Natural killer cell treated with Interleukin-12 subunit alpha and Interleukin-12 subunit beta and Interleukin-15 and Interleukin-18, amount 100 ng/mL, for 72 hours (primary cell): ENCODE measurements around the gene MIER3. TPM values are rescaled to one million over a fixed set of nuclear protein-coding genes. Genes with fewer than 3 reads are reported as not detected.
A peak's percentile ranks its signal among the peaks of the same experiment; 100 is the strongest.

Experiments used
- ATAC-seq, 2 donors: fragments of 150-1000 bp; cut with Tn5 transposase in 1 of 2; sonication (Bioruptor Pico), chemical (Tn5 transposase) in 1 of 2; 2 replicates each; pipeline ENCODE4 v1.10.0; 2021
- DNase-seq: peaks from one replicate; pipeline ENCODE4 v3.0.0; 2022; ENCODE audit warnings: low spot score
- H3K27ac Mint-ChIP-seq, 2 donors: 1 replicate in 1 of 2; 2 replicates in 1 of 2; pipeline ENCODE4 v1.8.0; 2022; ENCODE audit warnings: mixed read lengths in 2 of 2, mild to moderate bottlenecking in 1 of 2, moderate library complexity in 1 of 2
- H3K27me3 Mint-ChIP-seq, 2 donors: 1 replicate in 1 of 2; 2 replicates in 1 of 2; pipeline ENCODE4 v1.8.0; 2022; ENCODE audit warnings: mixed read lengths in 2 of 2
- H3K36me3 Mint-ChIP-seq: one replicate; pipeline ENCODE4 v1.8.0; 2022; ENCODE audit warnings: mixed read lengths
- H3K4me1 Mint-ChIP-seq, 2 donors: 1 replicate in 1 of 2; 2 replicates in 1 of 2; pipeline ENCODE4 v1.8.0; 2022; ENCODE audit warnings: low read depth in 2 of 2, mixed read lengths in 2 of 2, mild to moderate bottlenecking in 1 of 2
- H3K4me3 Mint-ChIP-seq: one replicate; pipeline ENCODE4 v1.8.0; 2022; ENCODE audit warnings: mixed read lengths
- H3K9me3 Mint-ChIP-seq: 2 replicates; pipeline ENCODE4 v1.8.0; 2022; ENCODE audit warnings: mixed read lengths
- total RNA-seq, 2 donors: library from RNA; stranded (reverse); gene quantifications; one replicate each; pipeline ENCODE4 v1.2.3, GENCODE V29; 2022

MIER3 gene, protein sequence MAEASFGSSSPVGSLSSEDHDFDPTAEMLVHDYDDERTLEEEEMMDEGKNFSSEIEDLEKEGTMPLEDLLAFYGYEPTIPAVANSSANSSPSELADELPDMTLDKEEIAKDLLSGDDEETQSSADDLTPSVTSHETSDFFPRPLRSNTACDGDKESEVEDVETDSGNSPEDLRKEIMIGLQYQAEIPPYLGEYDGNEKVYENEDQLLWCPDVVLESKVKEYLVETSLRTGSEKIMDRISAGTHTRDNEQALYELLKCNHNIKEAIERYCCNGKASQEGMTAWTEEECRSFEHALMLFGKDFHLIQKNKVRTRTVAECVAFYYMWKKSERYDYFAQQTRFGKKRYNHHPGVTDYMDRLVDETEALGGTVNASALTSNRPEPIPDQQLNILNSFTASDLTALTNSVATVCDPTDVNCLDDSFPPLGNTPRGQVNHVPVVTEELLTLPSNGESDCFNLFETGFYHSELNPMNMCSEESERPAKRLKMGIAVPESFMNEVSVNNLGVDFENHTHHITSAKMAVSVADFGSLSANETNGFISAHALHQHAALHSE
- 10 to 100 TPM; 21.0 to 28.7 TPM for total RNA-seq

- no peaks in the 10 kb centered on the region for H3K9me3 Mint-ChIP-seq
- peak; percentile 85 for DNase-seq
- H3K4me3 Mint-ChIP-seq = peak within 1 kb of the TSS; percentile 89
- H3K27me3 Mint-ChIP-seq = peaks cover 18 to 36% of the 10 kb centered on the region in 2 donors
- H3K4me1 Mint-ChIP-seq = peaks cover 18 to 26% of the 10 kb centered on the region in 2 donors
- peak within 1 kb of the TSS; percentile 61 to 82 for H3K27ac Mint-ChIP-seq
- peaks cover 4% of the 10 kb centered on the region for H3K36me3 Mint-ChIP-seq
- ATAC-seq = peak; percentile 99
Measured at GRCh38 chr5:56951946-56952691, at the start of gene MIER3. Gene MIER3 (minus strand): TSS chr5:56952123. CDS start chr5:56952102, 21 bp downstream.

DNA sequence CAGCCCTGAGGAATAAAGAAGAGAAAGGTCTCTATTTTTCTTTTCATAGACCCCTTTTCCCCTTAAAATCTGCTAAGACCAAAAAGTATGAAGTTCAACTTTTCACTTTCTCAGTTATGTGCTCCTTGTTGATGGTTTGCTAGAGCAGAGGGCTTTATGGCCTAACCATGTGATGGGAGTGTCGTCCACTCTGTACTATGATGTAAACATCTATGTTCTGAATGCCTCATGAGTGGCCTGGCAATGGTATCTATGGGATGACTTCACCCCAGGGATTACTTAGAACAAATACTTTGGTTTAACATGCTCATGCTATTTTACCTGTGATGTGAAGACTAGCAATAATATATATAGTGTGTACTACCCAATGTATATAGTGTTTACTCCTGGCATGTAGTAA lies 43.7 kb upstream of the MIER3 start:
- ATAC-seq (no peak), DNase-seq (no peak)
- Mint-ChIP-seq H3K4me1 (no peaks in the 10 kb centered on the region), H3K27me3 (peaks cover 21 to 36% of the 10 kb centered on the region in 2 donors), H3K27ac (no peak overlapping the region), H3K36me3 (no peaks in the 10 kb centered on the region), H3K9me3 (no peaks in the 10 kb centered on the region), H3K4me3 (no peak overlapping the region)

- DNase-seq (no peak), ATAC-seq (no peak)
- Mint-ChIP-seq H3K4me1 (no peaks in the 10 kb centered on the region), H3K36me3 (no peaks in the 10 kb centered on the region), H3K27ac (no peak overlapping the region), H3K4me3 (no peak overlapping the region), H3K27me3 (peaks cover 13 to 19% of the 10 kb centered on the region in 2 donors), H3K9me3 (no peaks in the 10 kb centered on the region)
Measured at GRCh38 chr5:56993241-56993640, 41.3 kb upstream of the MIER3 start.

DNA sequence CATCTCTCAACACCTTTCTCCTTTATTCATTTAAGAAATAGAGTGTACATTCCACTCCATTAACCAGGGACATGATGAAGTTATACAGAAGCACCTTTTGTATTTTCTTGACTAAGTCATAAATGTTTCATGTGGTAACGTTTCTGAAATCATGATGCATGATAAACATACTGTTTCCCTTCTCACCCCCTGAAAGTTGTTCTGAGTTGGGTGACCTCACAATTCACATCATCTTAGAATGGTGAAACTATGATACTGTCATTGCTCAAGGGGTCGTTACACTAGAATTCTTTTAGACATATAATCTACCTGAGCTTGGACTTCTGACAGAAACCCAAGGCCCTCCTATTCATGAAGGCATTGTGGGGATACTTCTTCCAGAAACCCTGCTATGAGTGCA lies 37.8 kb upstream of the MIER3 start:
- peaks cover 0 to under 1% of the 10 kb centered on the region in 2 donors for H3K4me1 Mint-ChIP-seq
- H3K4me3 Mint-ChIP-seq = no peak overlapping the region
- no peak overlapping the region for H3K27ac Mint-ChIP-seq
- no peaks in the 10 kb centered on the region for H3K36me3 Mint-ChIP-seq
- H3K9me3 Mint-ChIP-seq = no peaks in the 10 kb centered on the region
- ATAC-seq (no peak), DNase-seq (no peak)
- H3K27me3 Mint-ChIP-seq = peaks cover 12 to 17% of the 10 kb centered on the region in 2 donors

GRCh38 chr5:56988490-56988889 lies 36.6 kb upstream of the MIER3 start:
- no peak for ATAC-seq
- H3K27me3 Mint-ChIP-seq = peaks cover 9% of the 10 kb centered on the region in 2 donors
- no peak for DNase-seq

DNA sequence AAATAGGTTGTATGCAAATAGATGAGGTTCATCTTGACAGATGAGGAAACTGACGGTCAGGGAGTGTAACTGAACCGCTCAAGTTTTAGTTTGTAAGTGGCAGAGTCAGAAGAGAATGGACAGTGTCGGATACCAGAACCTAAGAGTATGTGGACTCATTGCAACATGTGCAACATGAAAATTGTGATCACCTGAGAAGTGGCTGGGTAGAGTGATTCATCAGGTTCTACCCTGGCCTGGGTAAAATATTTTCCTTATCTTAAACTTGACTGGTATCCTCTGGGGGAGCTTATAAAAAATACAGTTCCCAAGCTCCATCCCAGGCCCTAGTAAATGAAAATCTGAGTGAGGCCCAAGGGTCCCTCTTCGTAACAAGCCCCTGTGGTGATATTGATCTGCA lies 35.2 kb upstream of the MIER3 start:
- no peaks in the 10 kb centered on the region for H3K9me3 Mint-ChIP-seq
- ATAC-seq = no peak
- no peaks in the 10 kb centered on the region for H3K36me3 Mint-ChIP-seq
- peaks cover 3 to 10% of the 10 kb centered on the region in 2 donors for H3K4me1 Mint-ChIP-seq
- H3K4me3 Mint-ChIP-seq = no peak overlapping the region
- DNase-seq = no peak
- no peak overlapping the region for H3K27ac Mint-ChIP-seq
- H3K27me3 Mint-ChIP-seq = peaks cover 0 to 6% of the 10 kb centered on the region in 2 donors

More at GRCh38 chr5:56988490-56988889, 36.6 kb upstream of the MIER3 start:
- no peak overlapping the region for H3K4me3 Mint-ChIP-seq
- H3K36me3 Mint-ChIP-seq = no peaks in the 10 kb centered on the region
- H3K4me1 Mint-ChIP-seq = peaks cover 3 to 10% of the 10 kb centered on the region in 2 donors
- no peaks in the 10 kb centered on the region for H3K9me3 Mint-ChIP-seq
- H3K27ac Mint-ChIP-seq = no peak overlapping the region

- DNase-seq (no peak), ATAC-seq (no peak)
- Mint-ChIP-seq H3K4me3 (no peak overlapping the region), H3K4me1 (peaks cover 3 to 10% of the 10 kb centered on the region in 2 donors), H3K36me3 (no peaks in the 10 kb centered on the region), H3K27me3 (peaks cover 5 to 9% of the 10 kb centered on the region in 2 donors), H3K9me3 (no peaks in the 10 kb centered on the region), H3K27ac (no peak overlapping the region)
Measured at GRCh38 chr5:56986626-56986947, 34.7 kb upstream of the MIER3 start.

DNA sequence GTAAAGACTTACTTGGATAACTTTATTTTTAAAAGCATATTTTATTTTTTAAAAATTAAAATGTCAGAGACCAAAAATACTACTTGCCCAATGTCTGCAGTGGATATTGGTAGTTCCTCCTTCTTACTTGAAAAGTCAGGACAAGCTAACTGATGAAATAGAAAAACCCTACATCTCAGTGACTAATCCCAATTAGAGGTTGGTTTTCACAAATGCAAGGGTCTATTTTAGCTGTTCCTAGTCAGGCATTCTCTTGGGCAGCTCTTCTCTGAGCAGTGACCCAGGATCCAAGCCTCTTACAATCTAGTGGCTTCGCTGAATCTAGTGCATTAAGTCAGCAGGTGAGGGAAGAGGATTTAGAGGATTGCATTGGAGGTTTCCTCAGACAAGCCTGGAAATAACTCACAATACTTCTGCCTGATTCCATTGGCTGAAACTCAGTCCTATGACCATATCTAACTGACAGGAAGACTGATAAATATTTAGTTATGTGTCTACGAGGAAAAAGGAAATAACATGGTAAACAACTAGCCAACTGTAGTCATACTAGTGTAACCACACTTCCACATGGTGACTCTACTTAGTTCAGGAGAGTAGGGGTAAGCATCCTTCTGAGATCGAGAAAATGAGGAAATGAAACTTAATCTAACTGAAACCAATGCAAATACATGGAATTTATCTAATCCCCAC lies 34.2 kb upstream of the MIER3 start:
- H3K4me3 Mint-ChIP-seq = no peak overlapping the region
- no peak for DNase-seq
- H3K27ac Mint-ChIP-seq = no peak overlapping the region
- peaks cover 8 to 9% of the 10 kb centered on the region in 2 donors for H3K27me3 Mint-ChIP-seq
- no peaks in the 10 kb centered on the region for H3K36me3 Mint-ChIP-seq
- no peaks in the 10 kb centered on the region for H3K9me3 Mint-ChIP-seq
- H3K4me1 Mint-ChIP-seq = peaks cover 3 to 10% of the 10 kb centered on the region in 2 donors
- ATAC-seq = no peak

GRCh38 chr5:56984445-56984844 lies 32.5 kb upstream of the MIER3 start:
- peaks cover 17 to 19% of the 10 kb centered on the region in 2 donors for H3K27me3 Mint-ChIP-seq
- no peak overlapping the region for H3K27ac Mint-ChIP-seq
- ATAC-seq (peak in 1 of 2 donors; percentile 55), DNase-seq (no peak)
- no peak overlapping the region for H3K4me3 Mint-ChIP-seq
- H3K4me1 Mint-ChIP-seq = peaks cover 3 to 10% of the 10 kb centered on the region in 2 donors
- H3K36me3 Mint-ChIP-seq = no peaks in the 10 kb centered on the region
- no peaks in the 10 kb centered on the region for H3K9me3 Mint-ChIP-seq

DNA sequence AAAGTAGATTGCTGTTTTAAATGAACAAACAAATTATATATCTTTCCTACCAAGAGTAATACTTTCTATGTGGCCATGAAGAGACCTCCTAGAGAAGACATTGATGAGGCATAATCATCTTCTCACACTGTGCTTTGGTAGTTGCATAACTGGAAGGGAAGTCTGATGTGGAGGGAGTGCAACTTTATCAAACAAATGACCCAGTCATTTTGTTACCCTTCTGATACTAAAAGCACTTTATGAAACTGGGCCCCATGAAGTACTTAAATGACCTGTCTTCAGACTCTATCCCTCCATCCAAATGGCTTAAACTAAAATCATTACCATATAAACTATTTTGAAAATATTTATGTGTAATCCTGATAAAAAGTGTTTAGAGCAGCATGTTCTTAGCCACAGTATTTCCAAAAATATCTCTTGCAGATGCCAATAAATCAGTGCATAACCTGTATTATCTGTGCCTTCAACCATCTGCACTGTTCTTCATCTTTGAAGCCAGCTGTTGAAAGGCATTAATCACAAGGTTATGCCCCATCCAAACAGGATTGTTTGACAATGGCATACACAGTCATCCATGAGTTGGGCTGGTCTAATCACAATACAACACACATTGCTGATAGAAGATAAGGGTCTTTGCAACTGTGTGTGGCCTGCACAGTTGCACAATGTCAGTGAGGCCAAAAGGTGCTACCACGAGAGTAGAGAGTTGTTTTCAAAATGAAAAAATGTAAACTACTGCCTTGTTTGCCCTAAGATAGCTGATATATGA lies 31.9 kb upstream of the MIER3 start:
- ATAC-seq = peak; percentile 59 to 76
- Mint-ChIP-seq H3K27ac (no peak overlapping the region), H3K36me3 (no peaks in the 10 kb centered on the region)

DNA sequence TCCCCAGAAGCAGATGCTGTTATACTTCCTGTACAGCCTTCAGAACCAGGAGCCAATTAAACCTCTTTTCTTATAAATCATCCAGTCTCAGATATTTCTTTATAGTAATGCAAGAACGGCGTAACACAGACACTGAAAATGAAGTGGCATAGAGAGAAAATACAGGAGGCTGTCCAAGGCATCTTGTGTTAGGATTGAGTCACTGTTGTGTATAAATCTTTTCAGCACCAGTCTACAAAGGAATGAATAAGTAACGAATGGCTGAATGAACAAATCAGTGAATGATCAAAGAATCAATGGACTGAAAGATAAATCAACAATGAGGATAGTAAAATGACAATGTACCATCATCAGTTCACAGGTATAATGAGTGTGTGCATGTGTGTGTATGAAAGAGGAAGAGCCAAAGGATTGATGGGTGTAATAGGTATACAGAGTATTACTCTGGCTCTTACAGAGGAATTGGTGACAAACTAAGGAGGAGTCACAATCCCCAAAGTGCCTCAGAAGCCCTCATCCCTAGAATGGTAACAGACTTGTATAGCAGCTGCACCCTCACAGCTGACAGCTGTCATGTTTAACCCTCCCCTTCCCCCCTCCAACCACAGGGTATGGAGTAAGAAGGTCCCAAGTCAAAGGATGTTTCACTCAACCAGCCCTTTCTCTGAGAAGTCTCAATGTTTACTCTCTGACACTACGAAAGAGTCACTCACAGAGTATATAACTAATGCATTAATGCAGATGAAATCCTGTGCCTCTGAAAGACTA lies 29.8 kb upstream of the MIER3 start:
- Mint-ChIP-seq H3K36me3 (no peaks in the 10 kb centered on the region), H3K4me1 (peaks cover 3 to 10% of the 10 kb centered on the region in 2 donors), H3K4me3 (no peak overlapping the region), H3K27ac (no peak overlapping the region), H3K27me3 (peaks cover 20 to 28% of the 10 kb centered on the region in 2 donors), H3K9me3 (no peaks in the 10 kb centered on the region)
- no peak for DNase-seq
- ATAC-seq = no peak

More for the DNA sequence above, 31.9 kb upstream of the MIER3 start:
- DNase-seq = no peak
- Mint-ChIP-seq H3K9me3 (no peaks in the 10 kb centered on the region), H3K4me1 (peaks cover 3 to 10% of the 10 kb centered on the region in 2 donors), H3K27me3 (peaks cover 20 to 25% of the 10 kb centered on the region in 2 donors), H3K4me3 (no peak overlapping the region)

- no peaks in the 10 kb centered on the region for H3K9me3 Mint-ChIP-seq
- H3K27ac Mint-ChIP-seq = no peak overlapping the region
- DNase-seq (no peak), ATAC-seq (no peak)
- H3K27me3 Mint-ChIP-seq = peaks cover 20 to 35% of the 10 kb centered on the region in 2 donors
- peaks cover 3 to 10% of the 10 kb centered on the region in 2 donors for H3K4me1 Mint-ChIP-seq
- H3K36me3 Mint-ChIP-seq = no peaks in the 10 kb centered on the region
- no peak overlapping the region for H3K4me3 Mint-ChIP-seq
Measured at GRCh38 chr5:56979968-56980367, 28.0 kb upstream of the MIER3 start.
